Measurements from ENCODE around the gene ZNF74.

The ZNF74 gene

GRCh38 chr22:20423906-20424551 is 30.1 kb downstream of the ZNF74 start:
- no peak for ATAC-seq (ENCODE audit: low read depth)
- no peaks in the 10 kb centered on the region for H3K36me3 ChIP-seq (ENCODE audit: low read depth)
- no peak overlapping the region for H3K4me3 ChIP-seq (ENCODE audit: severe bottlenecking)
- peak; percentile 47 for DNase-seq (ENCODE audit: low spot score)
- no peaks in the 10 kb centered on the region for H3K27me3 ChIP-seq (ENCODE audit: insufficient read depth, poor library complexity, severe bottlenecking)
- no peaks in the 10 kb centered on the region for H3K9me3 ChIP-seq (ENCODE audit: severe bottlenecking)
- TF ChIP-seq CTCF (IDR thresholded peaks at IDR 0.05; ENCODE audit: poor library complexity, severe bottlenecking), result no peak
- H3K4me1 ChIP-seq (ENCODE audit: insufficient read depth, poor library complexity, severe bottlenecking), result no peaks in the 10 kb centered on the region
- H3K27ac ChIP-seq (ENCODE audit: poor library complexity, severe bottlenecking), result no peak overlapping the region

DNA sequence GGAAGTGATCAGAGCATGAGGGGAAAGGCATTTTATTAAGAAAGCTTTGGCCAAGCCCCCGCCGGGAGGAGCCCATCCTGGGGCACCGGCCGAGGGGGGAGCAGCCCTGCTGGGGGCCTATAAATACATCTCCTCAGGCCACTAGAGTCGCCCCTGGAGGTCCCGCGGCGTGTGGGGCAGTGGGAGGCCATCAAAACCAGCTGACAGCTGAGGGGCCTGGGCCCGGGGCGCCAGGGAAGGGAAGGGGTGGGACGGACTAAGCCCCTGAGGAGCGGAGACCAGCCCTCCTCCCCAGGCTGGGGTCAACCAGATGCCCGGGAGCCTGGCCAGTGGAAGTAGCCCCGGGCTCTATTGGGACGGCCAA is 30.6 kb downstream of the ZNF74 start:
- H3K4me3 ChIP-seq (ENCODE audit: severe bottlenecking), result no peak overlapping the region
- H3K27ac ChIP-seq (ENCODE audit: poor library complexity, severe bottlenecking), result no peak overlapping the region
- no peaks in the 10 kb centered on the region for H3K4me1 ChIP-seq (ENCODE audit: insufficient read depth, poor library complexity, severe bottlenecking)
- H3K27me3 ChIP-seq (ENCODE audit: insufficient read depth, poor library complexity, severe bottlenecking), result no peaks in the 10 kb centered on the region
- no peak for ATAC-seq (ENCODE audit: low read depth)
- DNase-seq (ENCODE audit: low spot score), result no peak
- no peaks in the 10 kb centered on the region for H3K9me3 ChIP-seq (ENCODE audit: severe bottlenecking)
- H3K36me3 ChIP-seq (ENCODE audit: low read depth), result 0 out of 2 replicates have a peak, but pooled peaks cover 2% of the 10 kb centered on the region
- TF ChIP-seq CTCF (IDR thresholded peaks at IDR 0.05; ENCODE audit: poor library complexity, severe bottlenecking), result no peak

- no peak for ATAC-seq (ENCODE audit: low read depth)
- H3K27ac ChIP-seq (ENCODE audit: poor library complexity, severe bottlenecking), result no peak overlapping the region
- no peaks in the 10 kb centered on the region for H3K27me3 ChIP-seq (ENCODE audit: insufficient read depth, poor library complexity, severe bottlenecking)
- no peak overlapping the region for H3K4me3 ChIP-seq (ENCODE audit: severe bottlenecking)
- H3K9me3 ChIP-seq (ENCODE audit: severe bottlenecking), result no peaks in the 10 kb centered on the region
- no peaks in the 10 kb centered on the region for H3K4me1 ChIP-seq (ENCODE audit: insufficient read depth, poor library complexity, severe bottlenecking)
- 0 out of 2 replicates have a peak, but pooled peaks cover 3% of the 10 kb centered on the region for H3K36me3 ChIP-seq (ENCODE audit: low read depth)
- peak; percentile 51 for DNase-seq (ENCODE audit: low spot score)
- no peak for TF ChIP-seq CTCF (IDR thresholded peaks at IDR 0.05; ENCODE audit: poor library complexity, severe bottlenecking)
Measured at GRCh38 chr22:20424932-20425565, 31.1 kb downstream of the ZNF74 start.

DNA sequence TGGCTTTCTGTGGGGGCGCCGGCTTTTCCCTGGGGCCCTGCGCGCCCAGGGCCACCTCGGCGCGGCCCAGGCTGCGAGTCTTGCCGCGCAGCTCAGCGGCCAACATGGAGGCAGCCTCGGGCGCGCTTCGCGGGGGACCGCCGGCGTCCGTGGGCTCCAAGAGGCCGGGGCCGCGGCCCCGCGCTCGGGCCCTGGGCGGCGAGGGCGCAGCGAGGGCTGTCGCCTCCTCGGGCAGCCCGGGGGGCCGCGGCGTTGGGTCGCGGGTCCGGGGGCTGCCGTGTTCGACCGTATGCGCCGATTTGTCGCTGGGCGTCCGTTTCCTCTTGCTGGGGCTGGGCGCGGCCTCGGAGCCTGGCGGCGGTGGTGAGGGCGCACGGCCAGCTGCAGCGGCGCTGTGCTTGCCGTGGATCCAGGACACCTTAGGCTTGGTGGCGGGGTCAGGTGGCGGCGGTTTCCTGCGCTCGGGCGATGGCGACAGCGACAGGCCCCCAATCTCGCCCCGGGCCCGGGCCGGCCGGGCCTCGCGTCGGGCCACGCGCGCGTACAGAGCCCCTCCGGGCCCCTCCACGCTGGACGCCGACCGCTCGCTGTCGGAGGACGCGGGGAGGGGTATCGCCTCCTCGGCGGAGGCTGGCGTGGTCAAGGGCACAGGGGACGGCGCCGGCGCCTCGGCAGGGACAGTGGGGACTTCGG is 31.8 kb downstream of the ZNF74 start:
- no peak for TF ChIP-seq CTCF (IDR thresholded peaks at IDR 0.05; ENCODE audit: poor library complexity, severe bottlenecking)
- H3K9me3 ChIP-seq (ENCODE audit: severe bottlenecking), result no peaks in the 10 kb centered on the region
- no peaks in the 10 kb centered on the region for H3K4me1 ChIP-seq (ENCODE audit: insufficient read depth, poor library complexity, severe bottlenecking)
- DNase-seq (ENCODE audit: low spot score) (no peak), ATAC-seq (ENCODE audit: low read depth) (no peak)
- 0 out of 2 replicates have a peak, but pooled peaks cover 3% of the 10 kb centered on the region for H3K36me3 ChIP-seq (ENCODE audit: low read depth)
- H3K27me3 ChIP-seq (ENCODE audit: insufficient read depth, poor library complexity, severe bottlenecking), result no peaks in the 10 kb centered on the region
- no peak overlapping the region for H3K27ac ChIP-seq (ENCODE audit: poor library complexity, severe bottlenecking)
- H3K4me3 ChIP-seq (ENCODE audit: severe bottlenecking), result no peak overlapping the region

All from RWPE2 (cell line).